ENCODE data around the gene NCOA7. TPM values are rescaled to one million over a fixed set of nuclear protein-coding genes. Genes with fewer than 3 reads are reported as not detected.

The NCOA7 gene
- total RNA-seq, 1 experiment from 2014 or later: 67.9 TPM

DNA sequence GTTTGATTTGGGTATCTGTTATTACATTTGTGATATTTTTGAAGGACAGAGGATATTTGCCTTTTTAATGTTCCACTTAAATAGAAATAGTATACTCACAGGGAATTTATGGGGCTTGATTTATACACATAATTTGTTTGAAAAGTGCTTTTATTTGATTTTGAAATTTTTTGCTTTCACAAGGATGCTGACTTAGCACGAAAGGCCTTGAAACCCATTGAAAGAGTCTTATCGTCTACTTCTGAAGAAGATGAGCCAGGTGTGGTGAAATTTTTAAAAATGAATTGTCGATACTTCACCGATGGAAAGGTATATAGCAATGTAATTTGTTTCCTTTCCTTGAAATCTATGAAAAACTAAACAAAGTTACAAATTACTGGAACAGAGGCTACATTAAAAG, 91.5 kb downstream of the NCOA7 start:
- H3K27ac Mint-ChIP-seq (ENCODE audit: unreplicated experiment): no peak overlapping the region
- H3K27me3 ChIP-seq (replicated peaks; ENCODE audit: control insufficient read depth, insufficient read depth, low read length): no peaks in the 10 kb centered on the region
- H3K36me3 Mint-ChIP-seq (ENCODE audit: insufficient read depth, unreplicated experiment): peaks cover 61% of the 10 kb centered on the region
- H3K36me3 ChIP-seq (ENCODE audit: control insufficient read depth, insufficient read depth, low read length): no peaks in the 10 kb centered on the region
- H3K9me3 Mint-ChIP-seq (ENCODE audit: unreplicated experiment): no peaks in the 10 kb centered on the region
- H3K9me3 ChIP-seq: no peaks in the 10 kb centered on the region
- CTCF ChIA-PET: no interaction called here
- TF ChIP-seq, protein P1, sequence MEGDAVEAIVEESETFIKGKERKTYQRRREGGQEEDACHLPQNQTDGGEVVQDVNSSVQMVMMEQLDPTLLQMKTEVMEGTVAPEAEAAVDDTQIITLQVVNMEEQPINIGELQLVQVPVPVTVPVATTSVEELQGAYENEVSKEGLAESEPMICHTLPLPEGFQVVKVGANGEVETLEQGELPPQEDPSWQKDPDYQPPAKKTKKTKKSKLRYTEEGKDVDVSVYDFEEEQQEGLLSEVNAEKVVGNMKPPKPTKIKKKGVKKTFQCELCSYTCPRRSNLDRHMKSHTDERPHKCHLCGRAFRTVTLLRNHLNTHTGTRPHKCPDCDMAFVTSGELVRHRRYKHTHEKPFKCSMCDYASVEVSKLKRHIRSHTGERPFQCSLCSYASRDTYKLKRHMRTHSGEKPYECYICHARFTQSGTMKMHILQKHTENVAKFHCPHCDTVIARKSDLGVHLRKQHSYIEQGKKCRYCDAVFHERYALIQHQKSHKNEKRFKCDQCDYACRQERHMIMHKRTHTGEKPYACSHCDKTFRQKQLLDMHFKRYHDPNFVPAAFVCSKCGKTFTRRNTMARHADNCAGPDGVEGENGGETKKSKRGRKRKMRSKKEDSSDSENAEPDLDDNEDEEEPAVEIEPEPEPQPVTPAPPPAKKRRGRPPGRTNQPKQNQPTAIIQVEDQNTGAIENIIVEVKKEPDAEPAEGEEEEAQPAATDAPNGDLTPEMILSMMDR (IDR thresholded peaks at IDR 0.05; ENCODE audit: insufficient read depth in 1 of 2, low read depth in 1 of 2, low read length in 1 of 2, severe bottlenecking in 1 of 2, unreplicated experiment in 1 of 2): no peak
- H3K4me3 ChIP-seq (ENCODE audit: low read depth, low read length): no peak overlapping the region
- H3K4me1 ChIP-seq: no peaks in the 10 kb centered on the region
- no peak for DNase-seq
- H3K27me3 Mint-ChIP-seq (ENCODE audit: insufficient read depth, unreplicated experiment): no peaks in the 10 kb centered on the region
- intact Hi-C loops (cut with micrococcal nuclease; ENCODE audit: unreplicated experiment): no loop called here
- no peak overlapping the region for H3K4me3 Mint-ChIP-seq (ENCODE audit: unreplicated experiment)
- no TSS peak for BruUV-seq (replicated peaks)
- no peaks in the 10 kb centered on the region for H3K4me1 Mint-ChIP-seq (ENCODE audit: low read depth, unreplicated experiment)
- POLR2A ChIA-PET: no interaction called here

GRCh38 chr6:125884634-125885371, 94.0 kb downstream of the NCOA7 start:
- H3K27me3 Mint-ChIP-seq (ENCODE audit: insufficient read depth, unreplicated experiment): no peaks in the 10 kb centered on the region
- ChIA-PET CTCF (interaction anchor here (1.0 kb wide), 1 partner anchor 71 kb away, joined by 3 read pairs; no protein-coding TSS in a partner anchor), POLR2A (no interaction called here)
- no peak overlapping the region for H3K27ac Mint-ChIP-seq (ENCODE audit: unreplicated experiment)
- TF ChIP-seq, protein P1 (IDR thresholded peaks at IDR 0.05; ENCODE audit: insufficient read depth in 1 of 2, low read depth in 1 of 2, low read length in 1 of 2, severe bottlenecking in 1 of 2, unreplicated experiment in 1 of 2): no peak
- intact Hi-C loops (cut with micrococcal nuclease; ENCODE audit: unreplicated experiment): no loop called here
- Histone ChIP-seq H3K36me3 (ENCODE audit: control insufficient read depth, insufficient read depth, low read length) (no peaks in the 10 kb centered on the region), H3K4me1 (0 out of 2 replicates have a peak, but pooled peaks cover 6% of the 10 kb centered on the region), H3K4me3 (ENCODE audit: low read depth, low read length) (no peak overlapping the region), H3K9me3 (no peaks in the 10 kb centered on the region), H3K27me3 (replicated peaks; ENCODE audit: control insufficient read depth, insufficient read depth, low read length) (no peaks in the 10 kb centered on the region)
- no TSS peak for BruUV-seq (replicated peaks)
- peaks cover 57% of the 10 kb centered on the region for H3K36me3 Mint-ChIP-seq (ENCODE audit: insufficient read depth, unreplicated experiment)
- DNase-seq: no peak
- H3K4me1 Mint-ChIP-seq (ENCODE audit: low read depth, unreplicated experiment): no peaks in the 10 kb centered on the region
- no peak overlapping the region for H3K4me3 Mint-ChIP-seq (ENCODE audit: unreplicated experiment)
- H3K9me3 Mint-ChIP-seq (ENCODE audit: unreplicated experiment): no peaks in the 10 kb centered on the region

DNA sequence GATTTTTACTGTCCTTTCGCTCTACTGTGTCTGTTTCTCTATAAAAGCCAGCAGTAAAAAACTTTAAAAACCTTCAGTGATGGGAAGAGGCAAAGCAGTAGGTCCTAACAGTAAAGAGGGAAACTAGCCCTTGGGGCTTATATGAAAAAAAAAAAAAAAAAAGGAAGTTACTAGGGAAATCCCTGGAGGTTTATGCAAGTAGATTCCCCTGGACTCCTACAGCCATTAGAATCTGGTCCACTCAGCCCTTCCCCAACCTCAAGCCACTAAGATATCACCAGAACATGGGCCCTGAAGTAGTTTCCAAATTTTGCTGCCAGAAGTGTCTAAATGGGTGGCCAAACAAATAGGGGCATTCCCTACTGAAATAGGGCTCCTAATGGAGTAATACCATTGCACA, 95.3 kb downstream of the NCOA7 start:
- TF ChIP-seq, protein P1 (IDR thresholded peaks at IDR 0.05; ENCODE audit: insufficient read depth in 1 of 2, low read depth in 1 of 2, low read length in 1 of 2, severe bottlenecking in 1 of 2, unreplicated experiment in 1 of 2): no peak
- Mint-ChIP-seq H3K36me3 (ENCODE audit: insufficient read depth, unreplicated experiment) (peaks cover 54% of the 10 kb centered on the region), H3K27ac (ENCODE audit: unreplicated experiment) (no peak overlapping the region), H3K4me3 (ENCODE audit: unreplicated experiment) (no peak overlapping the region), H3K9me3 (ENCODE audit: unreplicated experiment) (no peaks in the 10 kb centered on the region), H3K4me1 (ENCODE audit: low read depth, unreplicated experiment) (no peaks in the 10 kb centered on the region), H3K27me3 (ENCODE audit: insufficient read depth, unreplicated experiment) (no peaks in the 10 kb centered on the region)
- H3K27me3 ChIP-seq (replicated peaks; ENCODE audit: control insufficient read depth, insufficient read depth, low read length): no peaks in the 10 kb centered on the region
- DNase-seq: no peak
- ChIA-PET POLR2A (no interaction called here), CTCF (no interaction called here)
- intact Hi-C loops (cut with micrococcal nuclease; ENCODE audit: unreplicated experiment): no loop called here
- no TSS peak for BruUV-seq (replicated peaks)
- 0 out of 2 replicates have a peak, but pooled peaks cover 6% of the 10 kb centered on the region for H3K4me1 ChIP-seq
- no peaks in the 10 kb centered on the region for H3K36me3 ChIP-seq (ENCODE audit: control insufficient read depth, insufficient read depth, low read length)
- no peaks in the 10 kb centered on the region for H3K9me3 ChIP-seq
- no peak overlapping the region for H3K4me3 ChIP-seq (ENCODE audit: low read depth, low read length)

Data from Caco-2 (cell line).